A673 (cell line): ENCODE data around the gene CHIA.

ENCODE experiments used
- EZH2 ChIP-seq: fragments of 200-600 bp; sonication (generic); IDR thresholded peaks from 2 replicates; pipeline ENCODE4 v1.6.1; 2017; ENCODE audit warnings: borderline replicate concordance, low read depth, mild to moderate bottlenecking, mixed read lengths, antibody characterized with exemption, low read length; ENCODE audit not compliant: poor library complexity, severe bottlenecking
- TF ChIP-seq, protein P1 (sequence below): fragments of 300-800, 200-600 bp; sonication (generic); conservative IDR thresholded peaks from 2 replicates; pipeline ENCODE4 v1.5.1; 2017; ENCODE audit warnings: low read depth, mild to moderate bottlenecking, antibody characterized with exemption, low read length, moderate library complexity, mixed read lengths

DNA sequence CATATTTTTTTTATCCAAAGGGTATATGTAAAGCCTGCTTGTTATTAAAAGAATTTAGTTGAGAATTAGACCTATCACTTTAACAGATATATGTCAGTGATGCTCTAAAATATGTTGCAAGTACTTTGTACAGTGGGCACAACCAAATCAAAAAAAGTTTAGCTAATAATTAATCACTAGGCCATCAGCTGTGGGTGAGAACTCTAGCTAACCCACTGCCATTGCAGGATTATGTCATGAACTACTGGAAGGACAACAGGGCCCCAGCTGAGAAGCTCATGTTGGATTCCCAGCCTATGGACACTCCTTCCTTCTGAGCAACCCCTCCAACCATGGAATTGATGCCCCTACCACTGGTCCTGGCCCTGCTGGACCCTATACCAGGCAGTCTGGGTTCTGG is 6.8 kb upstream of the CHIA start:
- TF ChIP-seq, protein P1, sequence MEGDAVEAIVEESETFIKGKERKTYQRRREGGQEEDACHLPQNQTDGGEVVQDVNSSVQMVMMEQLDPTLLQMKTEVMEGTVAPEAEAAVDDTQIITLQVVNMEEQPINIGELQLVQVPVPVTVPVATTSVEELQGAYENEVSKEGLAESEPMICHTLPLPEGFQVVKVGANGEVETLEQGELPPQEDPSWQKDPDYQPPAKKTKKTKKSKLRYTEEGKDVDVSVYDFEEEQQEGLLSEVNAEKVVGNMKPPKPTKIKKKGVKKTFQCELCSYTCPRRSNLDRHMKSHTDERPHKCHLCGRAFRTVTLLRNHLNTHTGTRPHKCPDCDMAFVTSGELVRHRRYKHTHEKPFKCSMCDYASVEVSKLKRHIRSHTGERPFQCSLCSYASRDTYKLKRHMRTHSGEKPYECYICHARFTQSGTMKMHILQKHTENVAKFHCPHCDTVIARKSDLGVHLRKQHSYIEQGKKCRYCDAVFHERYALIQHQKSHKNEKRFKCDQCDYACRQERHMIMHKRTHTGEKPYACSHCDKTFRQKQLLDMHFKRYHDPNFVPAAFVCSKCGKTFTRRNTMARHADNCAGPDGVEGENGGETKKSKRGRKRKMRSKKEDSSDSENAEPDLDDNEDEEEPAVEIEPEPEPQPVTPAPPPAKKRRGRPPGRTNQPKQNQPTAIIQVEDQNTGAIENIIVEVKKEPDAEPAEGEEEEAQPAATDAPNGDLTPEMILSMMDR = no peak
- TF ChIP-seq EZH2 = no peak
